ENCODE data around the gene RNU1-4.
"Not testable (repeated sequence)": the region's sequence is repeated elsewhere in the genome, so short reads cannot be mapped to it uniquely, and the experiment has no call there.

Gene RNU1-4

GRCh38 chr1:16770139-16770759 lies 29.9 kb downstream of the RNU1-4 start:
- peak; percentile 69 for DNase-seq (ENCODE audit: low read depth)

- not testable (repeated sequence) for DNase-seq (ENCODE audit: low read depth)
These were observed 30.7 kb downstream of the RNU1-4 start for GRCh38 chr1:16770896-16771446.

DNA sequence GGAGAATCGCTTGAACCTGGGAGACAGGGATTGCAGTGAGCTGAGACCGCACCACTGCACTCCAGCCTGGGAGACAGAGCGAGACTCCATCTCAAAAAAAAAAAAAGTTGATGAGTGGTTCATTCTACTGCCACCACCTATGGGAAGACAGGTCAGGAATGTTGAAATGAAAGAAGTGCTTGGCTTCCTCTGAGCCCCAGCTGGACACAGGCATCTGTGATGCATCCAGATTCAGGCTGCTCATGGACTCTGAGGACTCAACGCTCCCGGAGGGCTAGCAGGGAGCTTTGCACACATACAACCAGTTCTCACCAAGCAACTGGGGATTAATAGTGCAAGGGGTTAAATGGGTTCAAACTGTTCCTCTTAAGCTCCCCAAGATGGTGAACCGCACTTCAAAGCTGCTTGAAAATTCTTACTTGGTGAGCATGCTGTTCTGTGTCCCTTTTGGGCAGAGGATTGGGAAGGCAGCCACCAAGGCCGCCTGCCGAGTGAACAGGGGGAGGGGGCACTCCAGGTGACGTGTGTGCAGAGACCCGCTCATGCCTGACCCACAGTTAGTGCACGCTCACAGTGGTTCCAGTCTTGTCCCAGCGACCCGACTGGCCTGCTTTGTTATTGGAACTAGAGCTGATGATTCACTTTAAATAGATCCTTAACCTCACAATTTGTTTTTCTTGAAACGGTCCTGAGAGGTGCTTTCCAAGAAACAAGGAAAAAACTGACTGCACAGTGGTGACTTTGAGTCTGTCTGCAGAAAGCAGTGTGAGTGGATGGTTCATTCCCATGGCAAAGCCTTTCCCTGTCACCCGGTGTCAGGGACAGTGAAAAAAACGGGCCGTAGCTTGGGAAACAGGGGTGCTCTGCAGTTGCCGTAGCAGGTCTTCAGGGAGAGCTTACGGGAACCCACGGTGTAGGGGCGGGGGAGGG lies 32.2 kb downstream of the RNU1-4 start:
- not testable (repeated sequence) for DNase-seq (ENCODE audit: low read depth)

DNA sequence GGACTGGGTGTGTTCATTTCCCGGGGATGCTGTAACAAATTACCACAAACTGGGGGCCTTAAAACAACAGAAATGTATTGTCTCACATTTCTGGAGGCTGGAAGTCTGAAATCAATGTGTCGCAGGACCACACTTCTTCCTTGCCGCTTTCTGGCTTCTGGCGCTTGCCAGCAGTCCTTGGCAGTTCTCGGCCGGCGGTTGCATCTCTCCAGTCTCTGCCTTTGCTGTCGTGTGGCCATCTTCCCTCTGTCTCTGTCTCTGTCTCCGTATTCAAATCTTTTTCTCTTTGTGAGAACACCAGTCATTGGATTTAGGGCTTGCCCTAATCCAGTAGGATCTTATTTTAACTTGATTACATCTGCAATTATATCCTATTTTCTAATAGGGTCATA lies 32.9 kb downstream of the RNU1-4 start:
- not testable (repeated sequence) for DNase-seq (ENCODE audit: low read depth)

GRCh38 chr1:16773723-16774122 lies 33.4 kb downstream of the RNU1-4 start:
- DNase-seq (ENCODE audit: low read depth), result not testable (repeated sequence)

GRCh38 chr1:16774773-16775172 lies 34.5 kb downstream of the RNU1-4 start:
- not testable (repeated sequence) for DNase-seq (ENCODE audit: low read depth)

- not testable (repeated sequence) for DNase-seq (ENCODE audit: low read depth)
These were observed 35.0 kb downstream of the RNU1-4 start for GRCh38 chr1:16775290-16775689.

GRCh38 chr1:16776248-16776647 lies 35.9 kb downstream of the RNU1-4 start:
- not testable (repeated sequence) for DNase-seq (ENCODE audit: low read depth)

- not testable (repeated sequence) for DNase-seq (ENCODE audit: low read depth)
These were observed 36.5 kb downstream of the RNU1-4 start for GRCh38 chr1:16776835-16777234.

DNA sequence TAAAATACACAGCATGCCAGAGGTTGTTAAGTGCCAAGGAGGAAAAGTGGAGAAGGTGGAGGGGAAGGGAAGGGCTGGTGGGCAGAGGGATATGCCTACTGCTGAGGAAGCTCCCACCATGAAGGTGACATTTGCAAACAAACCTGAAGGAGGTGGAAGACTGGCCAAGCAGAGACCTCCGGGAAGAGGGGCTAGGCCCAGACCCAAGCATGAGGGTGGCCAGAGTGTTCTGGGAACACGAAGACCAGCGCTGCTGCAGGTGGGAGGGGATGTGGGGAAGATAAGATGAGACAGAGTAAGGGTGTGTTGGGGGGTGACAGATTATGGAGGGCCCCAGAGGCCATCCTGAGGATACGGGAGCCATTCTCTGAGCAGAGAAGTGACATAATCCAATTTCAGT lies 37.5 kb downstream of the RNU1-4 start:
- DNase-seq (ENCODE audit: low read depth), result not testable (repeated sequence)

- not testable (repeated sequence) for DNase-seq (ENCODE audit: low read depth)
These were observed 39.2 kb downstream of the RNU1-4 start for GRCh38 chr1:16779525-16779924.

DNA sequence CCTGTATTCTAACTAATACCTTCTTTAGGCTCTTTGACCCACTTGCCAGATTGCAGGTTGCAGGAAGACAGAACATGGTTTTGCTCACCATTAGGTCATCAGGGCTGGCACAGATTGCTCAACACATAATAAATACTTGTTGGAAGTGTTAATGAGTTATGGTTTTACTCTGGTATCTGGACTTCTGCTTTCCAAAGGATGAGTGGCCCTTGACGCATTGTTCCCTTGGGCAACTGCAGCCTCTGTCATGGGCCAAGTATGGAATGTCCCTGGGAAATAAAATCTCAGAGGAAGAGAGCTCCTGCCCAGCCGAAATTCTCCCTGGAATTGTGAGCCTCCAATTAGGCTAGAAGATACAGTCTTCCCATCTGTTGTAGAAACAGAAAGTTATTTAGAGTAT lies 40.7 kb downstream of the RNU1-4 start:
- DNase-seq (ENCODE audit: low read depth), result not testable (repeated sequence)

GRCh38 chr1:16781625-16782024 lies 41.3 kb downstream of the RNU1-4 start:
- not testable (repeated sequence) for DNase-seq (ENCODE audit: low read depth)

- DNase-seq (ENCODE audit: low read depth), result not testable (repeated sequence)
These were observed 44.6 kb downstream of the RNU1-4 start for GRCh38 chr1:16784955-16785354.

DNA sequence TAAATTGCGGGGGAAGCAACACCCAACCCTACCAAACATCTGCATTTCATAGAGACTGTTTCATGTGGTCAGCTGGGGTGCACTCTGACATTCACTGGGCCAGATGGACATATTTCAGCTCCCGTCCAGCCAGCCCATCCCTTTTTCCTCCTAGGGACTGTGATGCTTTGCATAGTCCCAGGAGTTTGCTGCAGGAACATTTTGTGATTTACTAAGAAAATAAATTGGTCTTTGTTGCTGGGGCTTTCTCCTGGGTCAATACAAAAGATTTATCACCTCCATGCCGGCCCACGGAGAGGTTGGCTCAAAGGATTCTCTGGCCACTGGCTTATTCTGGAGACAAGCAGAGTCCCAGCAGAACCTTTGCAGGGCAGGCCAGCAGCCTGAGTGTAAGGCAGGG lies 46.0 kb downstream of the RNU1-4 start:
- DNase-seq (ENCODE audit: low read depth), result not testable (repeated sequence)

- DNase-seq (ENCODE audit: low read depth), result not testable (repeated sequence)
These were observed 46.9 kb downstream of the RNU1-4 start for GRCh38 chr1:16787175-16787574.

DNA sequence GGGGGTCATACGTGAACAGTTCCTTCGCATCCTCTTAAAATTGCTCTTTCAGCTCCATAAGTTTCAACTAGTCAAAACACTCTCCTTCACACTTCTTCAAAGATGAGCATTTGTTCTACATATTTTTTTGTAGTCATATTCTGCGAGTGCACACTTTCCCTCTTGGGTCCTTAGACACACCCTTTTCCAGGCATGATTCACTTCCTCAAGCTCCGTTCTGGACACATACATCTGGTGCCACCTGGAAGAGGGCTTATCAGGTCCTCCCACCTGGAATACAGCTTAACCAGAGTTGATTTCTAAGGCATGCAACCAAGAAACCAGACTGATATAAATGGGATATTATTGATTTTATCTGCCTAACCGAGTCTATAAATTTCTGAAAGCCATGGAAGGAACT lies 47.4 kb downstream of the RNU1-4 start:
- DNase-seq (ENCODE audit: low read depth), result not testable (repeated sequence)
